Hepatocyte (in vitro differentiated cells): ENCODE data around the gene GAS2. TPM values are rescaled to one million over a fixed set of nuclear protein-coding genes. Genes with fewer than 3 reads are reported as not detected.

Experiments
- DNase-seq: peaks from one replicate; pipeline ENCODE4 v3.0.0-alpha.2; 2016; ENCODE audit warnings: low spot score
- H2AFZ ChIP-seq: fragments of 200-600 bp; sonication (generic); 2 replicates; pipeline ENCODE4 v1.6.0; 2016; ENCODE audit warnings: antibody characterized with exemption, mild to moderate bottlenecking
- H3K27ac ChIP-seq: fragments of 200-600 bp; sonication (generic); 2 replicates; pipeline ENCODE4 v1.5.1; 2016; ENCODE audit warnings: mild to moderate bottlenecking
- H3K27me3 ChIP-seq: fragments of 200-600 bp; sonication (generic); 2 replicates; pipeline ENCODE4 v1.6.1; 2016
- H3K36me3 ChIP-seq: fragments of 200-600 bp; sonication (generic); replicated peaks from 2 replicates; pipeline ENCODE4 v1.5.1; 2016; ENCODE audit warnings: low read depth; ENCODE audit not compliant: insufficient read depth
- H3K4me1 ChIP-seq: fragments of 200-600 bp; sonication (generic); 2 replicates; pipeline ENCODE4 v1.5.1; 2016; ENCODE audit warnings: mild to moderate bottlenecking, moderate library complexity; ENCODE audit not compliant: insufficient read depth
- H3K4me2 ChIP-seq: fragments of 200-600 bp; sonication (generic); 2 replicates; pipeline ENCODE4 v1.6.0; 2016
- H3K4me3 ChIP-seq: fragments of 200-600 bp; sonication (generic); 2 replicates; pipeline ENCODE4 v1.5.1; 2016; ENCODE audit warnings: mild to moderate bottlenecking
- H3K79me2 ChIP-seq: fragments of 200-600 bp; sonication (generic); 2 replicates; pipeline ENCODE4 v1.6.0; 2017; ENCODE audit warnings: mild to moderate bottlenecking
- H3K9me2 ChIP-seq: fragments of 200-600 bp; sonication (generic); replicated peaks from 2 replicates; pipeline ENCODE4 v1.6.0; 2017; ENCODE audit warnings: mild to moderate bottlenecking; ENCODE audit not compliant: insufficient read depth
- H3K9me3 ChIP-seq: fragments of 200-600 bp; sonication (generic); 2 replicates; pipeline ENCODE4 v1.5.1; 2016; ENCODE audit warnings: low read depth, mild to moderate bottlenecking
- H4K20me1 ChIP-seq: fragments of 200-600 bp; sonication (generic); 2 replicates; pipeline ENCODE4 v1.6.0; 2016; ENCODE audit warnings: mild to moderate bottlenecking; ENCODE audit not compliant: insufficient read depth, poor library complexity, severe bottlenecking
- EZH2 ChIP-seq: fragments of 200-600 bp; sonication (generic); IDR thresholded peaks from 2 replicates; pipeline ENCODE4 v1.6.1; 2016; ENCODE audit warnings: antibody characterized with exemption, mild to moderate bottlenecking, borderline replicate concordance
- EZH2phosphoT487 ChIP-seq: fragments of 200-600 bp; sonication (generic); IDR thresholded peaks from one replicate; pipeline ENCODE4 v1.6.1; 2018; ENCODE audit warnings: antibody characterized with exemption, mild to moderate bottlenecking, low read depth, moderate library complexity; ENCODE audit not compliant: unreplicated experiment, severe bottlenecking
- WGBS: methylation state at CpG from one replicate; pipeline ENCODE4 v1.1.6; 2016; ENCODE audit warnings: low lambda C conversion rate; ENCODE audit errors: missing lambda C conversion rate; 5-methylcytosine and 5-hydroxymethylcytosine counted together
- polyA plus RNA-seq: library from polyadenylated mRNA; unstranded; fragments of >200 nt; fragmentation: Nextera tagmentation; extraction: Ambion mirVana; gene quantifications from 2 replicates; pipeline ENCODE4 v1.2.1, GENCODE V29; 2016
- total RNA-seq: library from RNA; depleted of rRNA; stranded (reverse); fragments of >200 nt; gene quantifications from 2 replicates; pipeline ENCODE4 v1.2.3, GENCODE V29; 2014
- TF ChIP-seq, protein P1 (sequence below): fragments of 200-600 bp; sonication (generic); IDR thresholded peaks from 2 replicates; pipeline ENCODE4 v1.5.1; 2016; ENCODE audit warnings: antibody characterized with exemption, mild to moderate bottlenecking; ENCODE audit not compliant: poor library complexity

GAS2 gene
- total and polyA plus RNA-seq, 2 experiments from 2014 or later = 13.3 to 37.0 TPM

DNA sequence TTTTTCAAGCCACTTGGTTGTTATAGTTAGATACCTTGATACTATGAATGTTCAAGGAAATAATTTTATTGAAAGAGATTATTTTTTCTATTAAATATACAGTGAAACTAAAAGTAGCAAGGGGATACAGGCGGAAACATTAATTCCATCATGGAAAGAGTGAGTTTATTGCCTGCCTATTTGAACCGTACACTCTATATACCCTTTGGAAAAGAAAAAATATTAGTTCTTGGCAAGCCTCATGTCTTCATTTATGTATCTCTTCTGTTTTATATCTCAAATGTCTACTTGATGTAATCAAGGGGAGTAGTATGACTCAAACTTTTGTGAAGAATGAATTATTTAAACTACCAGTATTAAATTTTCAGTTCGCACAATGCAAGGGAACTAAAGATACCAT, 54.0 kb downstream of the GAS2 start:
- H3K9me3 ChIP-seq = no peaks in the 10 kb centered on the region
- 91% methylated on average over 3 of the region's 3 CpGs for WGBS
- H3K27ac ChIP-seq = no peak overlapping the region
- no peak overlapping the region for H2AFZ ChIP-seq
- no peaks in the 10 kb centered on the region for H3K9me2 ChIP-seq
- H3K4me1 ChIP-seq = peaks cover 5% of the 10 kb centered on the region
- DNase-seq = no peak
- H3K36me3 ChIP-seq = no peaks in the 10 kb centered on the region
- H4K20me1 ChIP-seq = no peaks in the 10 kb centered on the region
- no peak overlapping the region for H3K4me2 ChIP-seq
- no peaks in the 10 kb centered on the region for H3K79me2 ChIP-seq
- H3K27me3 ChIP-seq = no peaks in the 10 kb centered on the region
- TF ChIP-seq, protein P1, sequence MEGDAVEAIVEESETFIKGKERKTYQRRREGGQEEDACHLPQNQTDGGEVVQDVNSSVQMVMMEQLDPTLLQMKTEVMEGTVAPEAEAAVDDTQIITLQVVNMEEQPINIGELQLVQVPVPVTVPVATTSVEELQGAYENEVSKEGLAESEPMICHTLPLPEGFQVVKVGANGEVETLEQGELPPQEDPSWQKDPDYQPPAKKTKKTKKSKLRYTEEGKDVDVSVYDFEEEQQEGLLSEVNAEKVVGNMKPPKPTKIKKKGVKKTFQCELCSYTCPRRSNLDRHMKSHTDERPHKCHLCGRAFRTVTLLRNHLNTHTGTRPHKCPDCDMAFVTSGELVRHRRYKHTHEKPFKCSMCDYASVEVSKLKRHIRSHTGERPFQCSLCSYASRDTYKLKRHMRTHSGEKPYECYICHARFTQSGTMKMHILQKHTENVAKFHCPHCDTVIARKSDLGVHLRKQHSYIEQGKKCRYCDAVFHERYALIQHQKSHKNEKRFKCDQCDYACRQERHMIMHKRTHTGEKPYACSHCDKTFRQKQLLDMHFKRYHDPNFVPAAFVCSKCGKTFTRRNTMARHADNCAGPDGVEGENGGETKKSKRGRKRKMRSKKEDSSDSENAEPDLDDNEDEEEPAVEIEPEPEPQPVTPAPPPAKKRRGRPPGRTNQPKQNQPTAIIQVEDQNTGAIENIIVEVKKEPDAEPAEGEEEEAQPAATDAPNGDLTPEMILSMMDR = no peak
- TF ChIP-seq EZH2phosphoT487 (no peak), EZH2 (no peak)
- no peak overlapping the region for H3K4me3 ChIP-seq

DNA sequence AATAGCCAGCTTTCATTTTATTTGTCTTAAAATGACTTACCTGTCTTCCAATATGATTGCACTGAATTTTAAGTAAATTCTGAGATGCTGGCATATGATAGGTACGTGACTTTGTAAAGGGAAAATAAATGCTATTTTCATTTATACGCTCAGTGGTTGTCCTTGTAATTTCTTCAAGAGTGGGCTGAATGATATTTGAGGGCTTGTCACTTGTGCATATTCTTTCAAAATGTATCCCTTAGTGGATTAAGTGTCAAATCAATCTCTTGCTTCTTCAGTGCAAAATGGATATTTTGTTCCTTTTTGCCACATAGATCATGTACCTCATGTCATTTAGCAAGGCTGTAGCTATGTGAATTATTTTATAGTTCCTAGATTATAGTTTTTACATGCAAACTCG, 56.9 kb downstream of the GAS2 start:
- no peak overlapping the region for H3K4me2 ChIP-seq
- TF ChIP-seq, protein P1 = no peak
- no peak for TF ChIP-seq EZH2
- no peak for TF ChIP-seq EZH2phosphoT487
- H3K4me3 ChIP-seq = no peak overlapping the region
- no peaks in the 10 kb centered on the region for H3K9me2 ChIP-seq
- no peaks in the 10 kb centered on the region for H3K27me3 ChIP-seq
- H2AFZ ChIP-seq = no peak overlapping the region
- 90% methylated on average over 3 of the region's 3 CpGs for WGBS
- no peaks in the 10 kb centered on the region for H3K9me3 ChIP-seq
- no peaks in the 10 kb centered on the region for H4K20me1 ChIP-seq
- DNase-seq = no peak
- no peaks in the 10 kb centered on the region for H3K36me3 ChIP-seq
- H3K4me1 ChIP-seq = peaks cover 6% of the 10 kb centered on the region
- no peaks in the 10 kb centered on the region for H3K79me2 ChIP-seq
- no peak overlapping the region for H3K27ac ChIP-seq

DNA sequence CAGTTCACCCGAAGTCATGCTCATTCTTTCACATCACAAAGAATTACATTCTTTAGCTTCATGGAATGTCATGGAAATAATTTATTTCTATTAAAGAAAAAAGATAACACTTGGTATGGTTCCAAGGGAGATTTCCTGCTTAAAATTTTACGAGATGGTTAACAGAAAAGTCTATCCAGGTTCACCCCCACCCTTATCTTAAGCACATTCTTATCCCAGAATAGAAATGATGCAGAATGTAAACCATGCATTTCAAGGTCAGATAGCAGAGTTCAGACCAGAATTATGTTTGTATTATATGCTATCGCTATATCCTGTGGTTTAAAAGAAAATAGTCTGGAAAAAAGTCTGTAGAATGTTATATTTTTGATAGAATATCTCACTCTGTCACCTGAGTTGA, 58.7 kb downstream of the GAS2 start:
- Histone ChIP-seq H3K9me3 (no peaks in the 10 kb centered on the region), H3K27ac (no peak overlapping the region), H3K4me2 (peak overlapping the region; percentile 3), H4K20me1 (no peaks in the 10 kb centered on the region), H3K4me1 (peaks cover 6% of the 10 kb centered on the region), H3K36me3 (no peaks in the 10 kb centered on the region), H3K27me3 (no peaks in the 10 kb centered on the region), H3K9me2 (no peaks in the 10 kb centered on the region), H2AFZ (no peak overlapping the region), H3K4me3 (no peak overlapping the region), H3K79me2 (no peaks in the 10 kb centered on the region)
- TF ChIP-seq EZH2phosphoT487 (no peak), EZH2 (no peak)
- TF ChIP-seq, protein P1 = no peak
- WGBS = 35% methylated on average over 3 of the region's 3 CpGs
- no peak for DNase-seq
